CD4-positive, alpha-beta T cell treated with Interleukin-15 for 1 hour (primary cell): Measurements from ENCODE around the gene PTPRE.

Source experiments
- DNase-seq: peaks from one replicate; pipeline ENCODE4 v3.0.0-alpha.2; 2020

The PTPRE gene

DNA sequence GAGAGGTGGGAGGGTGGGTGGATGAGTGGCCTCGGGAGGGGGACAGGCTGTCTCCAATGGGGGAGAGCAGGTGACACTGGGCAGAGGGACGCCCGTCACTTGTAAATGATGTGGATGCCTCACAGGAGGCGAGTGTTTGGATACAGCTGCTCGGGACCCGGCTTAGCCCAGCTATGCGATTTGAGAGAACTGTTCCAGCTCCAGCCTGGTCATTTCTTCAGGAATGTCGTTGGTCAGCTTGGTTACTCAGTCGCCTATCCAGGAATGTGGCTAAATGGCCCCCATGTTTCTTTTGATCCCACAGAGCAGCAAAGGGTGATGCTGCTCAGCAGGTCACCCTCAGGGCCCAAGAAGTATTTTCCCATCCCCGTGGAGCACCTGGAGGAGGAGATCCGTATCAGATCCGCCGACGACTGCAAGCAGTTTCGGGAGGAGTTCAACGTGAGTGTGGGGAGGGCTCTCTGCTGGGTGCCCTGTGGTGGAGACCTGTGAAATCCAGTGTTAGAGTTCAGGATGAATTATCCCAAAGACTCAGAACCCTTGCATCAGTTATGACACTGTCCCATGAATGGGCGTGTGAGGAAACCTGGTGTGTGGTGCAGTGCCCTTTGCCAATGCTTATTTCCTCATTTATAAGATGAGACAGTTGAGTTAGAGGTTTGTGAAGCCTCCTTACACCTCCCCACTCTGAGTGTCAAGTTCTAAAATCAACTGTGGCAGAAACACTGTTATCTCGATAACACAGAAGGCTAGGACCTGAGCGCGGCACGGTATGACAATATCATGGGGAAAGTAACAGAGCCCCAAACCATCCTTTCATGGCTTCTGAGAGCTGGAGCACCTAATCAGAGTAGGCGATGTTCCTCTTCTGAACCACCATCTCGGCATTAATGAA is 142.6 kb downstream of the PTPRE start:
- DNase-seq = peak; percentile 48

DNA sequence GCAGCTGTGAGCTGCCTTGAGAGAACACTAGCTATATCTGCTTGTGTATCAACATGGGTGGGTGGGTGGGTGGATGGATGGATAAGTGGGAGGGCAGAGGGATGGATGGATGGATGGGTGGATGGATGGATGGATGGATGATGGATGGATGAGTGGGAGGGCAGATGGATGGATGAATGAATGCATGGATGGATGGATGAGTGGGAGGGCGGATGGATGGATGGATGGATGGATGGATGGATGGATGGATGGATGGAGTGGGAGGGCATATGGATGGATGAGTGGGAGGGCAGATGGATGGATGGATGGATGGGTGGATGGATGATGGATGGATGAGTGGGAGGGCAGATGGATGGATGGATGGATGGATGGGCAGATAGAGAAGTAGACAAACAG is 143.2 kb downstream of the PTPRE start:
- DNase-seq = no peak

DNA sequence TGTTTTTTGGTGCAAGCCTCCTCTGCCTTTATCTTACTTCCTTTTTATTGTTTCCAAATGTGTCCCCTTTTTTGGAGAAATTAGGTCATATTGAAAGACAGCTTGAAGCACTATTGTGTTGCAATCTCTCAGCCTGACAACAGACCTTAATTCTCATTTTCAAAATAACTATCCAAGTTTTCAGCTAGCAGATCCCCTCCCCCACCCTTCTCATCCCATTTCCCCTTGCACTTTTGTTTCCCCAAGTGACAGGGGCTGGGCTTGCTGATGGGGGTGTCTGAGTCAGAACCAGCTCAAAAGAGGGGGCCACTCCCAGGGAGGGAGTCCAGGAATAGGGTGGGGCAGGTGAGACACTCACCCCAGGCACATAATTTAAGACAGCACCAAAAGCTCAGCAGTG is 144.0 kb downstream of the PTPRE start:
- peak; percentile 56 for DNase-seq

DNA sequence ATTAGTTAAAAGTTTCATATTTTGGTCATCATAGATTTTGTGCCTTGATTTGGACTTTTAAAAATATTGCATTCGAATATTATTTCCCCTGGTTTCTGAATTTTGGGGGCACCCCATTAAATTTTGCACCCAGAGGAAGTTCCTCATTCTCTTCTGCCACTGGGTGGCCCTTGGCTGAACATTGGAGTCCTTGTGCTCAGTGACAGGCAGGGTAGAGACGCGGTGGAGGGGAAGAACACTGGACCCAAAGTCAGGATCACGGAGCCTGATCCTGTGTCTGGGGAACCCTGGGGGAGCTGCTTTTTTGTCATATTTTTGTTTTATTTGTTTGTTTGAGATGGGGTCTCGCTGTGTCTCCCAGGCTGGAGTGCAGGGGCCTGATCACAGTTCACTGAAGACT is 144.6 kb downstream of the PTPRE start:
- DNase-seq = peak; percentile 21

DNA sequence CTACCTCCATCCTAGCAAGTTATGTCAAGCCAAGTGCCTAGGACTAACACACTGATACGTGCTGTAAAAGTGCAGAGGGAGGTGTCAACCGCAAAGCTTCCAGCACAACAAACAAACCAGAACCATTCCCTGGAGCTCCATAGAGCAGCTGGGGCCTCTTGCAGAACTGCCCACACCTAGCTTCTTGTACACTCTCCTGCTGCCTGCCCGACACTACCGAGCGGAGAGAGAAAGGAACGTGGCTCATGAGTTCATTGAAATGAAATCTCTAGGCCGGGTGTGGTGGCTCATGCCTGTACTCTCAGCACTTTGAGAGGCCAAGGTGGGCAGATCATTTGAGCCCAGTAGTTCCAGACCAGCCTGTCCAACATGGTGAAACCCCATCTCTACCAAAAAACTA is 145.8 kb downstream of the PTPRE start:
- peak; percentile 10 for DNase-seq

DNA sequence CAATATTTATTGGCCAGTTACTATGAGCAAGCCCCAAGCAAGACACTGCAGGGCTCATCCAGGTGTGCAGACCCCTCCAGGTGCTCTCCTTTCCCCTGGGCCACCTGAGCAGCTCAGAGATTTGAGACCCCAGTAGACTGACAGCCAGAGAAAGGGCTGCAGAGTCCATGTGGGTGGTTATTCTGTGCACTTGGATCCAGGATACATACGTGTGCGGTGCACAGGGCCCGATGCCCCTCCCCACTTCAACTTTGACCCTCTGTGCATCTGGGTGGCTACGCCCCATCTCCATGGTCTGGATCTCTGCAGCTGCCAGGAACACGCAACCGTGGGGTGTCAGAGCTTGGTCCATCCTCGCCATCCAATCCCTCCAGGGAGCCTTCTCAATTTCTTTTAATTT is 146.5 kb downstream of the PTPRE start:
- peak; percentile 6 for DNase-seq

DNA sequence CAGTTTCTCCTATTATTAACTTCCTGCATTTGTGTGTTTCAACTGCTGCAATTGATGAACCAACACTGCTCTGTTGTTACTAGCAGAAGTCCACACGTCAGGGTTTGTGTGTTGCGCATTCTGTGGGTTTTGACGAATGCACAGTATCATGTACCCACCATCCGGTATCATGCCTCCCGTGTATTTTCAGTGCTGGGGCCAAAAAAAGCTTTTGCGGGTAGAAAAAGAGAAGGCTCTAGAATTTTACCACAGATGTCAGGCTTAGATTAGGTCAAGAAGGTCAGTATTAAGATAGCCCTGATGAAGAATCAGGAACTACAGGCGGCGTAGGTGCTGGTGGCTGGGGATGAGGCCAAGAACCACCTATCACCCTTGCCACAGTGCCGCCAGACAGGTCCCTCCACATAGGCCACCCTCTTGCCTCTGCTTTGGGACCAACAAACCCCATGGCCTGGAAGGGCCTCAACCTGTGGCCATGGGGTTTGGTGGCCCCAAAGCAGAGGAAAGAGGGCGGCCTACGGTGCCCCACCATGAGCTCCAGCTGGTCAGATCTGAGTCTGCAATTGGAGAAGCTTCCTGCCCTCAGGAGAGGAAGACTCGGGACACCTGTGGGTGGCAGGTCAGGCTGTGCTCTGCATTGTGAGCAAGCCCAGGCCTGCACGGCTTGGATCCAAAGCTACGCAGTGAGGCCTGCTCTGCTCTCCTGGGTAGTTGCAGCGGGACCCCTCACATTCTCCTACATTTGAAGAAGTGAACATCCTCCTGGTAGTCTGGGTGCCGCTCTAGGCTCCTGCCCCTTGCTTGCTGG is 147.5 kb downstream of the PTPRE start:
- DNase-seq = peak; percentile 65

DNA sequence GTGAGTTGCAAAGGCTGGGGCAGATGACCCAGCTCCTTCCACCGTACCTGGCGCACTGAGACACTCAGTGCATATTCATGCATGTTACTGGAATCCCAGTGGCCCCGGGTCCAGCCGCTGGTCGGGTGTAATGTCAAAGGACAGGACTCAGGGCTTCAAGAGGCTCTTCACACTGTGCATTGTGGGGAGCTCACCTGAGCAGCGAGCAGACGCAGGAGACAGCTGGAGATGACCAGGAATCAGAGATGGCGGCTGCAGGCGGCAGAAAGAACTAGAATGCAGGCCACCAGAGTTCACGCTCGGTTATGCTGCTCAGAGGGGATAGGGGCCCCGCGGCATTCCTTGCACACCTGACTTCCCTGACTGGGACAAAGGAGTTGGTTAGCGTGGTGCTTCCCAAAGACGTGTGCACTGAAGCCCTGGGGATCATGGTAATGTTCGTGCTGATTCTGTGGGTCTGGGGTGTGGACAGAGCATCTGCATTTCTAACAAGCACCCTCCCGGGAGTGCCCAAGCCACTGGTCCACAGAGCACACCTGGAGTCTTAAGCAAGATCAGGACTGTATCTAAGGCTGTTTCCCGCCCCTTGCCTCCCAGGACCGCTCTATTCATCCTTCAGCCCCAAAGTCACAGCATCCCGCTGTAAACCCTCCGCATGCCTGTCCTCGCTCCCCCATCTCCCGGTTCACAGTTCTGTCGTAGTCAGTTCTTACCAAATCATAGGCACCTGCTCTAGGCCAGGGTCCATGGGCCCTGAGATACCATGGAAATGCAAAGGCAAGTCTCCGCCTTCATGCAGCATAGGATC is 148.4 kb downstream of the PTPRE start:
- peak; percentile 14 for DNase-seq

DNA sequence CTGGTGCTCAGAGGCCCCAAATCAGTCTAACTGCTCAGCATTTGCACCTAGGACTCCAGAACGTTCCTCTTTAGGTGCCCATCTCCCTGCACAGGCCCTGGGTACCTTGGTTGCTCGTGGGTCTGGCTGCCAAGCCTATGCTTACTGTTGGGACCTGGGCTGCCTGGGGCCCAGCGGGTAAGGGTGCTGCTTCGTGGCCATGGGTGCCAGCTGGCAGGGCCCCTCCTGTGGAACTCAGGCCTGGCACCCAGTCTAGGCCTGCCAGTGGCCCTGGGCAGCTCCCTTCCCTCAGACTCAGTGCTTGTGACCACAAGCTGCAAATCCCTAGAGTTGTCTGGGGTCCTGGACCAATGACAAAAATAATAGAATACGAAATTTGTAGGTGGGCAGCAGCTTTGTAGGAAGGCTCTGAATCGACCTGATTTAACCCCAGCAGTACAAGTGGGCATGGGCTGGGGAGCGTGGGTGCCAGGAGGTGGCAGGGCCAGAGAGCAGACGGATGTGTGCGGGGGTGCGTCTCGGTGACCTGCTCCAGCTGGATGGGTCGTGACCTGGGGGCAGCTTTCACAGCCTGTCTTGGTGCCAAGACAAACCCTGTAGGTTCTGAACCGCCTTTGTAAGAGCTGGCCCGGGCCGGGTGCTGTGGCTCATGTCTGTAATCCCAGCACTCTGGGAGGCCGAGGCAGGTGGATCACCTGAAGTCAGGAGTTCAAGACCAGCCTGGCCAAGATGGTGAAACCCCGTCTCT is 149.6 kb downstream of the PTPRE start:
- peak; percentile 13 for DNase-seq

DNA sequence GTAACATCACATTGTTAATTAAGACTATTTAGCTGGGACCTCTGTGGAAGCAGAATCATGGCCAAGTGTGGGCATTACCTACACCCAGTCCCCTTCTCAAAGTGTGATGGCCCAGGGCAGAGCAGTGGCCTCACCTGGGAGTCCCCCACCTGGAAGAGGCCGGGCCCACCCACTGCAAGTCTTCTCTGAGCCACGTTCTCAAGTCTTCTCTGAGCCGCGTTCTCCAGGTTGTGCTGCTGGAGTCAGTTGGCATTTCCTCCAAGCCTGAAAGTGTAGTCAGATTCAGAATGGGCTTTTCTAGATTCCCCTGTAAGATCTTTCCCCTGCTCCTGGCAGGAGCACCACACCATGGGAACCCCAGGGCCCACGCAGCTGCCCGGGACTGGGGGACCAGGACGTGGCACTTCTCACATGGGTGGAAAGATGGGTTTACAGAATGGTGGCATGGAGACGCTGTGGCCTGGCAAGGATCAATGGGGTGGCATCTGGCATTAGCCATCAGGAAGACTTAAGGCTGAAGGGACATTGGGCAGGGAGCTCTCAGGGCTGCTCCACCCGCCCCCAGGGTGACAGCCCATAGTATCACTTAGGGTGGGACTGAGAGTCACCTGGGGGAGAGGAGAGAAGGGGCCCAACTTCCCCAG is 151.3 kb downstream of the PTPRE start:
- DNase-seq = peak; percentile 13

DNA sequence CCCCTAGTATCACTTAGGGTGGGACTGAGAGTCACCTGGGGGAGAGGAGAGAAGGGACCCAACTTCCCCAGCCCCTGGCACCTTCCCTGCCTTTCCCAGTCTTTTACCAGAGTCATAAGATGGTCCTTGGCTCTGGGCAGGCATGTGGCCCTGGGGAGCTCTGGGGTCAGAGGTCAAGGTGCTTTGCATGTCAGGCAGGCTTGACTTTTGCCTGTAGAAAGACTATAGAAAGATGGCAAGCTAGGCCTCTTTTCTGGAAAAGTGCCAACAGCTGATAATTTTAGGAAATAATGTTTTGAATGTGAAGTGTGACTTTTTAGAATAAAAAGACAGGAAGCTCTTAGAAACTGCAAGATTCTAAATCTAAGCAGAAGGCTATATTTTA is 151.8 kb downstream of the PTPRE start:
- DNase-seq = no peak

DNA sequence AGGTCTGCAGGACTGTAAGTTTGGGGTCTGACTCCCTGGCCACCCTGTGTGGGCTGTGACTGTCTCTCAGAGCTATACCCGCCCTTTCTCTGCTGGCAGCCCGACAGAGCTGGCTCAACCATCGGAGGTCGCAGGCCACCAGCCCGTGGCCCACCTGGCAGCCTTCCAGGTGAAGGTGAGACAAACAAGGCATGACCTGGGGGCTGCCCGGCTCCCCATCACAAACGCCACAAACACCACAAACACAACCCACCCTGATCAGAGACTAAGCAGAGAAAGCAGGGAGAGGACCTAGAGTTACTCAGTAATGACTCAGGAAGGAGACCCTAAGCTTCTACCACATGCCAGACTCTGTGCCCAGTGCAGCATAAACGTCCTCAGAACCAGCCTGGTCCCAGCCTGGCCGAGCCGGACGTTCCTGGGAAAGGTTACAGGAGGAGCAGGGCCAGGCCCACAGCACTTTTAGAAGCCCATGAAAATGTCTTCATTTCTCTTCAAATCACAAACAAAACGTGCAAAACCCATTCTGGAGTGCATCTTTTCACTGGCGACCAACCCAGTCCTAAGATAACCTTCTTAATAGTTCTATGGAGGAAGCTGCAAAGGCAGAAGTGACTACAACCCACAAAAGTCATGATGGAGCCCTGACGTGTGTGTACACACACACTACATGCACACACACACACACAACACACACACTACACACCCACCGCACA is 152.5 kb downstream of the PTPRE start:
- no peak for DNase-seq

DNA sequence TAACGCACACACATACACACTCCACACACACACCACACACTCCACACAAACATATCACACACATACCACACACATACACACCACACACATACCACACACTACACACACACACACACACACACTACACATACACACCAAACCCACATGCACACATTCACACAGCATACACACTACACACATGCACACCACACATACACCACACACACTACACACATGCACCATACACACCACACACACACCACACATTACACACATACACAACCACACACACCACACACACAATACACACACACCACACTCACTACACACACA is 153.0 kb downstream of the PTPRE start:
- no peak for DNase-seq

DNA sequence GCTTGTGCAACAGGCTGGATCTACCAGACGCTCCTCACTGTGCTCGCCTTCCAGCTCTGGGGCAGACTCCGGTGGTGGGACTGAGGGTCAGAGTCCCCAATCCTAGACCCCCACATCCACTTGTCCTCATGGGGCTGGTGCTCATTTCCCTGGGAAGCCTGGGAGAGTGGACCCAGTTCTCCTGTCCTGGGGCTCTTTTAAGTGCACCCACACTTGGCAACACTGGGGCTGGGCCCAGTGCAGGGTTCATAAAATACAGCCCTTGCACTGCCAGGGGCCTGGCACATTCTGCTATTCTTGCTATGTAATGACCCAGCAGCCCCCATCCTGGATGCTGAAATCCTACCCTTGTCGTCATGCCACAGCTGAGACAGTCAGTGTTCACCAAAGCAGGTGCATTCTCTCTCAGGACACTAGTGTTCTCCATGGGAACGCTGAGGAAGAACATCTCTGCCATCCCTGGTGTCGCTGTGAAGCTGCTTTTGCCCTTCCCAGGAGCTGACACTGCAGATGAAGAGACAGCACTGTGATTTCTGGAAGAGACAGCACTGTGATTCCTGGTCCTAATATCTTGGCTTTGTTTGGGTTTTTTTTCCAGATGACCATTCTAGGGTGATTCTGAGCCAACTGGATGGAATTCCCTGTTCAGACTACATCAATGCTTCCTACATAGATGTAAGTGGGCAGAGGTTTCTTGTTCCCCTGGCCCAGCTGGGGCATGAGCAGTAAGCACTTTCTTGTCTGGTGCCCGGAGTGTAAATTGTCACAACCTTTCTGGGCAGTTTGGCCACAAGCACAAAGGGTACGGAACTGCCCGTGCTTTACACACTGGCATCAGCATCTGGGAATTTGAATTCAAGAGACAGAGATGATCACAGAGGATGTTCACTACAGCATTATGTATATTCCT is 153.7 kb downstream of the PTPRE start:
- DNase-seq = no peak

DNA sequence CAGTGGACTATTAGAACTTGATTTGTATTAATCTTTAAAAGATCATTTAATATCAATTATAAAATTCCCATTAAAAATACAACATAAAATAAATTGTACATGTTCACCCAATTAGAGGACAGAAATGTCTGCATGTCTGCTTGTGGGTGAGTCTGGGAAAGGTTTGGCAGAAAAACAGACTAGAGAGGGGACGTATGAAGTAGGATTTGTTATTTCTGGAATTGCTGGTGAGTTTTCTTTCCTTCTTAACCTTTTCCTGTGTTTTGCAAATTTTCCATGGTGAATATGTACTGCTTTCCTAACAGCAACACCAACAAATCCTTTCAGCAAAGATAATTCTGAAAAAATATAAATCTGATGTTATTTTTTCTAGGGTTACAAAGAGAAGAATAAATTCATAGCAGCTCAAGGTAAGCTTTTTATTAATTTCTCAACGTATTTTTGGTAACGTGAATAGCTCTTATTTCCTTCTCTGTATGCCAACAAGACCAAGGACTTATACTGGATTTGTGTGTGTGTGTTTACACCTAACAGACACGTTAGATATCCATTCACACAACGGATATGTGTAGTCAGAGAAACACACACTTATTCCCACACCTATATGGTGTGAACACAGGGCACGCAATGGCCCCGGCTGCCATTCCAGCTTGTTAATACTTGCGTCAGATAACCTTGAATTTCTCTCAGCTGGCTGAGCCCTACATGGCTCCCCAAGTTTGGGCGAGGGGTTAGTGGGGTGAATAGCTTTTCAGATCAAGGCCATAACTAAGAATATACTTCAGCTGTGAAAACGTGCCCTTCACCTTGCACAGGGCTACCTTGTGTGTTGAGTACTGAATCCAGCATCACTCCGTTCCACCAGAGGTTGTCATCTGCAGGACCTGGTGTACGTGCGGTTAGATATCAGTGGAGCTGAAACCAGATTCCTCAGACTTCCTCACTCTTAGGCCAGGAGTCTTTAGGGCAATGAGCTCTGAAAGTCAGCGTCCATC is 154.7 kb downstream of the PTPRE start:
- DNase-seq = no peak

DNA sequence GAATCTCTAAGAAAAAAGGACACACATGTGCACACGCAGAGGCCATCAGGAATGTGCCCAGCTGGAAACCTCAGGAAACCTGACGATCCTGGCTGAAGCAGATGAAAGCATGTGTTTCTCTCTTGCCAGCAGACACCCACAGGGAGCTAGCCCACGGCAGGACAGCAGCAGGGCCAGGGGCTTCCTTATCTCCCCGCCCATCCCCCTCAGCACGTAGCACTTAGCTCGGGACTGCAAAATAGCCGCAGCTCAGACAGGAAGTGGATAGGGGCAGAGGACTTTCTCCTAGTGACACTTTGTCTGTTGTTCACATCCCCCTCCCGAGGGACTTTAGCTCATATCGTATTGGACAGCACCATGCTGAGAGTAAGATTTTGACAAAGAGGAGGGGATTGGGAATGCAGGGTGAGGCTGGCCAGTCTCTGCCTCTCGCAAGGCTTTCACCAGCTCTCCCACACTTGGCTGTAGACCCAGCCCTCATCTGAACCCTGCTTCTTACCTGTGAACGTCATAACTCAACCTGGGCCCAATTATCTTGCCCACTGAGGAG is 155.5 kb downstream of the PTPRE start:
- DNase-seq = peak; percentile 38

DNA sequence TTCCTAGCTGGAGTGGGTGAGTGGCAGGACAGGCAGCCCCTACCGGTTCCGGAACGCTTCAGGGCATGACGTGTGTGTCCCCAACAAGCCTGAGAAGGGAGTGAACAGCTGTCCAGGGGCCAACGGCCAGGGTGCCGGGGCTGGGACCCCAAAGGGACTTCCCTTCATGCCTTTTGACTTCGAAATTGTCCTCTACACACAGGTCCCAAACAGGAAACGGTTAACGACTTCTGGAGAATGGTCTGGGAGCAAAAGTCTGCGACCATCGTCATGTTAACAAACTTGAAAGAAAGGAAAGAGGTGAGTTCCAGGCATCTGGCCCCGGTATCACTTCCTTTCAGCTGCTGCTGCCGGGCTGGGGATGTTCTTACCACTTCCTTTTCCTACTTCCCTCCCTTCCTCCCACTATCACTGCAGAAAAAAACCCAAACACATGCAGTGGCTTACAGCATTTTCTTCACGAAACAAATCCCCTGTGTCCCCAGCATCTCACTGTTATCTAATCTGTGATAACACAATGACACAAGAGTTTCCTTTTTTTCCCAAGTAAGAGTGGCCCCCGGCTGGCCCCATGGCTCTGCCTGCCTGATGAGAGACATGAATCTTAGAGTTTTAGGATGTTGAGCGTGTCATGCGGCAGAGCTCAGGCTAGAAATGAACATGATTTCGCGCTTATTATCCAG is 156.1 kb downstream of the PTPRE start:
- peak; percentile 75 for DNase-seq

DNA sequence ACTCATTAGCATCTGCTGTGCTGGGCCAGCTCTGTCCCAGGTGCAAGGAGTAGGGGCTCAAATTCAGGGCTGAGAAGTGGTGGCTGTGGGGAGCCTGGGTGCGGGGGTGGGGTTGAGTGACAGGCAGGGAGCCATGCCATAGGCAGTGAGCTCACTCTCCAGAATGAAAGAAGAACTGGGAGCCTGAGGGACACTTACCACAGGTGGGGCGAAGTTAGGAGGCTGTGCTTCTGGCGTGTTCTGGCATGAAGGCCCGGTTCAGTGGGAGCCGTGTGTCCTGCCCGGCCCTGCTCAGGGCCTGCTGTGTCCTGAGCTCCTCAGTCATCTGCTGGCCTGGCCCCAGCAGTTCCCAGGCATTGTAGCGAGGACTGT is 156.8 kb downstream of the PTPRE start:
- DNase-seq = no peak
